ENCODE measurements around the gene HMGXB4. TPM values are rescaled to one million over a fixed set of nuclear protein-coding genes. Genes with fewer than 3 reads are reported as not detected.

HMGXB4 gene
- total RNA-seq, 3 donors from 2014 or later = 18.1 to 21.7 (median 21.6) TPM

DNA sequence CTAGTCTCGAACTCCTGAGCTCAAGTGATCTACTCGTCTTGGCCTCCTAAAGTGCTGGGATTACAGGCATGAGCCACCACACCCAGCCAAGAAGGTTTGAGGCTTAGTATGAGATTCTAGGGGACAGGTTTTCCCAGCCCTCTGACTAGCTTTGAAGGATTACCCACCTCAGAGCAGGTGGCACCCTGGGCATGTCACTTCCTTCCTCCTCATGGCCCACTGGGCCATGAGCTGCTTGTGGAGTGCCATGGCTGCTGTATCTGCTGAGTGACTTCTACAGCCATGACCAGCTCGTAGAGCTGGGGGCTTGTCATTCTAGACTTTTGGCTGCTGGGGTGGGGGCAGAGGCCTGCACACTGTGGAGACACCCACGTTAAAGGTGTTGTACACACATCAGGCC is 67.5 kb downstream of the HMGXB4 start:
- peaks cover 15% of the 10 kb centered on the region for H3K36me3 ChIP-seq (ENCODE audit: low read depth)
- intact Hi-C loops (cut with DNase I, micrococcal nuclease) = no loop called here
- no peak for DNase-seq
- TF ChIP-seq, protein P1, sequence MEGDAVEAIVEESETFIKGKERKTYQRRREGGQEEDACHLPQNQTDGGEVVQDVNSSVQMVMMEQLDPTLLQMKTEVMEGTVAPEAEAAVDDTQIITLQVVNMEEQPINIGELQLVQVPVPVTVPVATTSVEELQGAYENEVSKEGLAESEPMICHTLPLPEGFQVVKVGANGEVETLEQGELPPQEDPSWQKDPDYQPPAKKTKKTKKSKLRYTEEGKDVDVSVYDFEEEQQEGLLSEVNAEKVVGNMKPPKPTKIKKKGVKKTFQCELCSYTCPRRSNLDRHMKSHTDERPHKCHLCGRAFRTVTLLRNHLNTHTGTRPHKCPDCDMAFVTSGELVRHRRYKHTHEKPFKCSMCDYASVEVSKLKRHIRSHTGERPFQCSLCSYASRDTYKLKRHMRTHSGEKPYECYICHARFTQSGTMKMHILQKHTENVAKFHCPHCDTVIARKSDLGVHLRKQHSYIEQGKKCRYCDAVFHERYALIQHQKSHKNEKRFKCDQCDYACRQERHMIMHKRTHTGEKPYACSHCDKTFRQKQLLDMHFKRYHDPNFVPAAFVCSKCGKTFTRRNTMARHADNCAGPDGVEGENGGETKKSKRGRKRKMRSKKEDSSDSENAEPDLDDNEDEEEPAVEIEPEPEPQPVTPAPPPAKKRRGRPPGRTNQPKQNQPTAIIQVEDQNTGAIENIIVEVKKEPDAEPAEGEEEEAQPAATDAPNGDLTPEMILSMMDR (IDR thresholded peaks at IDR 0.05) = no peak
- H3K9me3 ChIP-seq = no peaks in the 10 kb centered on the region
- H3K4me3 ChIP-seq = no peak overlapping the region
- ATAC-seq = no peak
- peaks cover 6% of the 10 kb centered on the region for H3K4me1 ChIP-seq (ENCODE audit: low read depth)

DNA sequence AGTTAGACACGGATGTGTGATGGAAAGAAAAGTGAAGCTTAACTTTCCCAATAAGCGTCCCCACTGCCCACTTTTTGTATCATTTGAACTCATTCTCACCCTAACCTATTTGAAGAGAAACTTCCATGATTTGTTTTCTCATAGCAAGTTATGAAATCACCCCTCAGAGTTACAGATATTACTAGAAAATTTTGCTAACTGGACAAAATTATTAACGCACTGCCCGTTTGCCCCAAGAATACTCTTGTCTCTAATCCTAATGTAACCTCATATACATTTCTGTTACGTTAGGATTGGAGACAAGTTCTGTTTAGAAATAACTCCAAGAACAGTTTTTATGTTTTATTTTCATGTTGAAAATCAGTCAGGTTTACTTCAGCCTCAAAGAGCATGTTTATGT is 67.9 kb downstream of the HMGXB4 start:
- Histone ChIP-seq H3K9me3 (no peaks in the 10 kb centered on the region), H3K36me3 (ENCODE audit: low read depth) (peaks cover 15% of the 10 kb centered on the region), H3K4me3 (no peak overlapping the region), H3K4me1 (ENCODE audit: low read depth) (peaks cover 10% of the 10 kb centered on the region)
- DNase-seq (no peak), ATAC-seq (no peak)
- TF ChIP-seq, protein P1 (IDR thresholded peaks at IDR 0.05) = no peak
- intact Hi-C loops (cut with DNase I, micrococcal nuclease) = no loop called here

DNA sequence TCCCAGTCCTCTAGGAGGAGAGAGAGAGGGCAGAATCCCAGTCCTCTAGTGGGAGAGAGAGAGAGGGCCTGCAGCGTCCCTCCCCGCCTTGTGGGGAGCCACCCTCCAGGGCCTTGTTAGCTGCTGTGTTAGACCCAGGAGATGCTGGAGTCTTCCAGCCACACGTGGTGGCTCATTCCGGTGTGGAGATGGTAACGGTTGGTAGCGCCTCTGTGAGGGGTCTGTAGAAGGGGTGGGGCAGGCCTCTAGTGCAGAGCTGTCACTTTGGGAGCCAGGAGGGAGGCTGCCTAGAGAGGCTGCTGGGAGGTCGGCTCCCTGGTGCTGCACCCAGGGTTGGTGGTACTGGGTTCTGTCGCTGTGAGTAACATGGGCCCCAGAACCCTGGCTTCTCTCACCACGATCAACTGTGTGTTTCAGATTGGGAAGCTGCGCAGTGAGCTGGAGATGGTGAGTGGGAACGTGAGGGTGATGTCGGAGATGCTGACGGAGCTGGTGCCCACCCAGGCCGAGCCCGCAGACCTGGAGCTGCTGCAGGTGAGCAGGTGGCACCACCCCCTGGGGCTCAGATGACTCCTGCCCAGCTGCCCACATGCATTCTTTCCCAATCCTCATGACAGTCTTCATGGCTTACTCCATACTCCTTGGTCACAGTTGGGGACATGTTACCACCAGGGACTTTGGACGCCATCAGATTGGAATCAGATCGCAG is 69.7 kb downstream of the HMGXB4 start:
- no peak overlapping the region for H3K4me3 ChIP-seq
- peaks cover 15% of the 10 kb centered on the region for H3K36me3 ChIP-seq (ENCODE audit: low read depth)
- no peak for ATAC-seq
- TF ChIP-seq, protein P1 (IDR thresholded peaks at IDR 0.05) = no peak
- no peak for DNase-seq
- intact Hi-C loops (cut with DNase I, micrococcal nuclease) = no loop called here
- H3K4me1 ChIP-seq (ENCODE audit: low read depth) = peaks cover 18% of the 10 kb centered on the region
- H3K9me3 ChIP-seq = no peaks in the 10 kb centered on the region

DNA sequence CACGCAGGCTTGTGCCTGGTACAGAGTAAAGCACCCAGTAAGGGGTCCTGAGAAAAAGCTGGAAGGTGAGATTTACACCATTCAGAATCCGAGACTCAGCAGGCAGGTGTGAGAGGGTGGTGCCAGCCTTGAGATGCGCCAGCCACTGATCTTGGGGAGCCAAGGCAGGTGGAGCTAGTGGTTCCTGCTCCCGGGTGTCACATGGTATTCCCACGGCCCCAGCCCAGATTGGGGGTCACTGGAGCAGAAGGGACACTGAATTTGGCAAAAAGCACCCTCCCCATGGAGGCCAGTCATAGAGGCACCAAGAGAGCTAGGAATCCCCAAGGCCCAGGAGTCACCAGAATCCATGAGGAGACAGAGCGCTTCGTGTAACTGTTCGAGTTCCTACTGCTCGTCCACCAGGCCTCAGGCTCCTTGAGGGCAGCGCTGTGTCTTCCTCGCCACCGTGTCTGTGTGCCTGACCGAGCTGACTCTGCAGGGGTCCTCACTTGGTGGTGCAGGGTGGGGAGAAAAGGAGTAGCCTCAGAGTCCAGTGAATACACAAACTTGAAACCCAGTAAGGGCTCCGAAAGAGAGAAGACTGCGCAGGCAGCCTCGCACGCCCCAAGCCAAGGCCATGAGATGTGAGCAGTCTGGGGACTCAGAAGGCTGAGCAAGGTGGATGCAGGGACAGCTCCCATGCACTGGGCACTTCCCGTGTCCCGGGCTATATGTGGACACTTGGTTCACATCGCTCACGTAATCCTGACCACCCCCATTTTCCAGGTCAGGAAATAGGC is 70.6 kb downstream of the HMGXB4 start:
- DNase-seq (no peak), ATAC-seq (no peak)
- Histone ChIP-seq H3K36me3 (ENCODE audit: low read depth) (peaks cover 15% of the 10 kb centered on the region), H3K4me3 (no peak overlapping the region), H3K4me1 (ENCODE audit: low read depth) (peaks cover 18% of the 10 kb centered on the region), H3K9me3 (no peaks in the 10 kb centered on the region)
- intact Hi-C loops (cut with DNase I, micrococcal nuclease) = no loop called here
- TF ChIP-seq, protein P1 (IDR thresholded peaks at IDR 0.05) = no peak

DNA sequence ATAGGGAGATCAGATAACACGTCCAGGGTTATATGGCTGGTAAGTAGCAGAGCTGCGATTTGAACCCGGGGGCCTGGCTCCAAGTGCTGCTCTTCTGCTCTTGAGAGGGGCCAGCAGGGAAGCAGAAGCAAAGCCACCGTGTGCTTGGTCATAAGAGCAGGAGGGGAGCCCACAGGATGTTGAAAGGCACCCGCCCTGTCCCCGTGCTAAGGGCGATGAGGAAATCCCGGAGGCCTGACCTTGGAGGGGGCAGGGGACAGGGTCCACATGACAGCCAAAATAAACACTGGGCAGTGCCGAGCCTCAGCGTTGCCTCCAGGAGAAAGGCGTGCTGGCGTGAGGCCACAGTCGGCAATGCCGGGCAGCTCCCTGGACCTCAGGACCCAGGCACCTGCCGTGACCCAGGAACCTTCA is 71.2 kb downstream of the HMGXB4 start:
- peak; percentile 23 for ATAC-seq

More for the DNA sequence above, 71.2 kb downstream of the HMGXB4 start:
- Histone ChIP-seq H3K4me1 (ENCODE audit: low read depth) (peaks cover 18% of the 10 kb centered on the region), H3K36me3 (ENCODE audit: low read depth) (peaks cover 15% of the 10 kb centered on the region), H3K4me3 (no peak overlapping the region), H3K9me3 (no peaks in the 10 kb centered on the region)
- DNase-seq = peak in 1 of 3 donors; percentile 56
- intact Hi-C loops (cut with DNase I, micrococcal nuclease) = no loop called here
- TF ChIP-seq, protein P1 (IDR thresholded peaks at IDR 0.05) = no peak
